Measurements from ENCODE around the gene IFT27.
"Not testable (repeated sequence)": the region's sequence is repeated elsewhere in the genome, so short reads cannot be mapped to it uniquely, and the experiment has no call there.

Gene IFT27

DNA sequence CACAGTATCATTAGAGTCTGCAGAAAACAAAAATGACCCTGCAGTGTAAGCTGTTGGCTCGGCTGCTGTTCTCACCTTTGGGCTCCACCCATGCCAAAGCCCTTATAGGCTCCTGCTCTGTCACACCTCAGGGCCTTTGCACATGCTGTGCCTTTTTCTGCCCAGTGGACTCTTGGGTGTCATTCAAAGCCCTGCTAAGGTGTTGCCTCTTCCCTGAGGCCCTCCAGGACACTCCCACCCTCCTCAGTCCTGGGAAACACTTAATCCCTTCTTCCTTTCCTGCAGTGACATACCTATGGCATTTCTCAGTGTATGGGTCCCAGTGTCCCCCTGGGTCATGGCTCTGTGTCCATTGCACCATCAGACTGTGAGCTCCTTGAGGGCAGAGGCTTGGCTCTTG is 43.3 kb downstream of the IFT27 start:
- Histone ChIP-seq H3K4me3 (replicated peaks; ENCODE audit: insufficient read depth, low read length) (no peak overlapping the region), H3K27ac (replicated peaks) (no peak overlapping the region), H3K27me3 (ENCODE audit: insufficient read depth, poor library complexity, severe bottlenecking) (peaks cover 4% of the 10 kb centered on the region)
- DNase-seq (ENCODE audit: low read depth in 1 of 2, low spot score in 1 of 2) = no peak
- no peak for TF ChIP-seq POLR2AphosphoS5 (IDR thresholded peaks at IDR 0.05; ENCODE audit: low read depth)
- TF ChIP-seq REST (IDR thresholded peaks at IDR 0.05; ENCODE audit: insufficient replicate concordance, low read depth) = no peak
- TF ChIP-seq CTCF (IDR thresholded peaks at IDR 0.05; ENCODE audit: insufficient read depth, low read length) = no peak
- no peak for TF ChIP-seq GABPA (IDR thresholded peaks at IDR 0.05; ENCODE audit: low read depth)
- TF ChIP-seq SPI1 (IDR thresholded peaks at IDR 0.05; ENCODE audit: borderline replicate concordance, low read depth) = no peak

- Histone ChIP-seq H3K4me3 (replicated peaks; ENCODE audit: insufficient read depth, low read length) (no peak overlapping the region), H3K27me3 (ENCODE audit: insufficient read depth, poor library complexity, severe bottlenecking) (peaks cover 4% of the 10 kb centered on the region), H3K27ac (replicated peaks) (no peak overlapping the region)
- TF ChIP-seq SPI1 (IDR thresholded peaks at IDR 0.05; ENCODE audit: borderline replicate concordance, low read depth) (no peak), REST (IDR thresholded peaks at IDR 0.05; ENCODE audit: insufficient replicate concordance, low read depth) (no peak), CTCF (IDR thresholded peaks at IDR 0.05; ENCODE audit: insufficient read depth, low read length) (no peak), GABPA (IDR thresholded peaks at IDR 0.05; ENCODE audit: low read depth) (no peak)
- DNase-seq (ENCODE audit: low read depth in 1 of 2, low spot score in 1 of 2) = peak in 1 of 2 experiments; percentile 38
Measured at GRCh38 chr22:36731916-36732315, 44.0 kb downstream of the IFT27 start.

GRCh38 chr22:36731321-36731720 is 44.6 kb downstream of the IFT27 start:
- DNase-seq (ENCODE audit: low read depth in 1 of 2, low spot score in 1 of 2); H3K27ac ChIP-seq (replicated peaks); H3K4me3 ChIP-seq (replicated peaks; ENCODE audit: insufficient read depth, low read length); H3K27me3 ChIP-seq (ENCODE audit: insufficient read depth, poor library complexity, severe bottlenecking): not testable (repeated sequence)

GRCh38 chr22:36730176-36730858 is 45.6 kb downstream of the IFT27 start:
- no peak overlapping the region for H3K4me3 ChIP-seq (replicated peaks; ENCODE audit: insufficient read depth, low read length)
- H3K27me3 ChIP-seq (ENCODE audit: insufficient read depth, poor library complexity, severe bottlenecking) = peaks cover 4% of the 10 kb centered on the region
- TF ChIP-seq CTCF (IDR thresholded peaks at IDR 0.05; ENCODE audit: insufficient read depth, low read length) = no peak
- no peak for TF ChIP-seq GABPA (IDR thresholded peaks at IDR 0.05; ENCODE audit: low read depth)
- TF ChIP-seq SPI1 (IDR thresholded peaks at IDR 0.05; ENCODE audit: borderline replicate concordance, low read depth) = no peak
- no peak for TF ChIP-seq REST (IDR thresholded peaks at IDR 0.05; ENCODE audit: insufficient replicate concordance, low read depth)
- no peak for TF ChIP-seq POLR2AphosphoS5 (IDR thresholded peaks at IDR 0.05; ENCODE audit: low read depth)
- no peak for DNase-seq (ENCODE audit: low read depth in 1 of 2, low spot score in 1 of 2)
- no peak overlapping the region for H3K27ac ChIP-seq (replicated peaks)

Measured in HL-60 (cell line).